ENCODE data around the gene EYA3.
"Not testable (repeated sequence)": the region's sequence is repeated elsewhere in the genome, so short reads cannot be mapped to it uniquely, and the experiment has no call there.

Gene EYA3

DNA sequence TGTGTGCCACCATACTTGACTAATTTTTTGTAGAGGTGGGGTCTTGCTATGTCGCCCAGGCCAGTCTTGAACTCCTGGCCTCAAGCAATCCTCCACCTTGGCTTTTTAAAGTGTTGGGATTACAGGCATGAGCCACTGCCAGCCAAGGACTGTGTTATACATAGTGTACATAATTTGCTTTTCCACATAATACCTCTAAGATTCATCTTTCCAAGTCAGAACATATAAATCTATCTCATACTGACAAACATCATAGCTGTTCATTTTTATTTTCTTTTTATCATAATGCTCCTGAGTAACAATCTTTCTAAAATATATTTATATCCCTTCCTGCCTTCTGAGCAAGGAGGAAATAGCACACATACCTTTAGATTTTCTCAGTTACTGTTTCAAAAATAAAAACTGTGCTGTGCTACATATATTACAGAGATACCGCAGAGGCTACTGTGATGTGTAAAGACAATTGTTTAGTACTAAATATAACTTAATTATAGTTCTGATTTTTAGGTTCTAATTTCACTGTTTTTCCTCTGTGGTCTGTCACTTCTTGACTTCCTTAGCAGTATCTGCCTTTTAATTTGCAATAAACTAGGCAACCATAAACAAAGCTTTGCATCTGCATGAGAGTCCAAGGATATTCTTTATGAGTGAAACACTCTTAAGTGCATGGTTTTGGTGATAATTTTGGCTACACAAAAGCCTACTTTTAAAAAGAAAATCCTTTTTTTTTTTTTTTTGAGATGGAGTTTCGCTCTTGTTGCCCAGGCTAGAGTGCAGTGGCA is 59.3 kb downstream of the EYA3 start:
- DNase-seq (ENCODE audit: low read depth in 1 of 2, low spot score in 1 of 2): no peak

DNA sequence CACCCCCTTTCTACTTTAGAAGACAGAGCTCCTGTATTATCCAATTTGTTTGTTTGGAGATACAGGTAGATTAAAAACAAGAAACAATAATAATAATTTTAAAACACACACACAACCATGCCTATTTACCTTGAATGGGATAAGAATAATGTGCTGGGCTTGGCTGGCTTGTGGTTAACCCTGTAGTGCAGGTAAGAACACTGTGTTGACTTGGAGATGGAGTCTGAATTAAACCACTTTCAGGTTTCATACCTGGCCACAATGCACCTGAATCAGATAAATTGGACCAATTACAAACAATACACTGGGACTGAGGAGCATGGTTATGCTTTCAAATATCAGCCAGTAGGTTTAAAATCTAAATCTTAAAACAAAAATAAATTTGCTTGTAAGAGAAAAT is 60.8 kb downstream of the EYA3 start:
- no peak for DNase-seq (ENCODE audit: low read depth in 1 of 2, low spot score in 1 of 2)

DNA sequence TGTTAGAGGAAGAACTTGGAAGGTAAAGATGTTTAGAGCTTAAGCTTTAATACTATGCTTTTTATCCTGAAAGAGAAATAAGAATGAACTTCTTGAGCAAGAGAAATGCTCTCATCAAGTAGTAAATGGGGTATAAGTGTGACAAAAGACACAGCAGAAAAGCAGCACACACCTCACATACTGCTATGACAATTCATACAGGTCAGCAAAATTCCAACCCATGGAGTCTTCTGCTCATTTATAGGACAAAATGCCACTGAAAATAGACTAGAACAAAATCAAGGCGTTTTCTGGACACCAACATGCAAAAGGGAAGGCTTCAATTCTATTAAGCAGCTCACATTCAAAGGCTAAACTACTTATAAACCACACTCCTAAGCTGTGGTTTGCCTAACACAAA is 61.2 kb downstream of the EYA3 start:
- no peak for DNase-seq (ENCODE audit: low read depth in 1 of 2, low spot score in 1 of 2)

DNA sequence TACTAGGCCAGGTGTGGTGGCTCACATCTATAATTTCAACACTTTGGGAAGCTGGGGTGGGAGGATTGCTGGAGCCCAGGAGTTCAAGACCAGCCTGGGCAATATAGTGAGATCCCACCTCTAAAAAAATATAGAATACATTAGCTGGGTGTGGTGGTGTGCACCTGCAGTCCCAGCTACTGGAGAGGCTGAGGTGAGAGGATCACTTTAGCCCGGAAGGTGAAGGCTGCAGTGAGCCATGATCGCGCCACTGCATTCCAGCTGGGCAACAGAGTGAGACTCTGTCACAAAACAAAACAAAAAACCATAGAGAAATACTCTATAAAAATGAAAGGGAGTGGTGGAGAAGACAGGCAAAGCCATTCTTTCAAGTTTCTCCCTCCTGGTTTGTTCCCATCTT is 62.1 kb downstream of the EYA3 start:
- no peak for DNase-seq (ENCODE audit: low read depth in 1 of 2, low spot score in 1 of 2)

DNA sequence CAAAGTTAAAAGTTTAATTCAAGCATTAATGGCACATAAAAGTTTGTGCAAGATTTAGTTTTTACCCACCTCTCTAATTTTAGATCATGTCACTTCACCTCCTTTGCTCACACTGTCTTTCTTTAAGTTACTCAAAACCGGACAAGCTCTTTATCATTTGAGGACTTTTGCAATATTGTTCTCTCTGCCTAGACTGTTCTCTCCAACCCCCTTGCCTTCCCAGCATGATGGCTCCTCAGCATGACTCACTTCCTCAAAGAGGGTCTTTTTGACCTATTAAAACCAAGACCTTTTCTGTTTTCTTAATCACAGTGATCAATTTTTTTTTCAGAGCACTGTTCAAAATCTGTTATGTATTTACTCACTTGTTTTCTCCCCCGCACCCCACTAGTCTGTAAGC is 67.3 kb downstream of the EYA3 start:
- DNase-seq (ENCODE audit: low read depth in 1 of 2, low spot score in 1 of 2): no peak

DNA sequence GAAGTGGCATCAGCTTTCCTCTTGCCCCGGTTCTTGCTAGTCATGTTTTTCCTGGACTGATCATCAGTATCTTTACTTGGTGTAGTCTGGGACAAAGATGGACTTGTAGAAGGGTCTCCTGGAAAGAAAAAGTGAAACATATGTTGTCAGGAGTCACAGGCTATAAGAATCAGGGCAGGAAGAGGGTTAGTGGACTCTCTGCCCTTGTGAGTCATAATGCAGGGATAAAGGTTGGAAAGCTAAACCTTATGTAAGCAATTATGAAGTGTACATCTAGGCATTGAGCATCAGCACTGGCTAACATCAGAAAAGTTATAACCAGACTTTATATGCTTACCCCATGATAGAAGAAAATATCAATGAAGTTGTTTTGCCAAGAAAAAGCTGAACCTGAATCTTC is 77.4 kb downstream of the EYA3 start:
- DNase-seq (ENCODE audit: low read depth in 1 of 2, low spot score in 1 of 2): no peak

DNA sequence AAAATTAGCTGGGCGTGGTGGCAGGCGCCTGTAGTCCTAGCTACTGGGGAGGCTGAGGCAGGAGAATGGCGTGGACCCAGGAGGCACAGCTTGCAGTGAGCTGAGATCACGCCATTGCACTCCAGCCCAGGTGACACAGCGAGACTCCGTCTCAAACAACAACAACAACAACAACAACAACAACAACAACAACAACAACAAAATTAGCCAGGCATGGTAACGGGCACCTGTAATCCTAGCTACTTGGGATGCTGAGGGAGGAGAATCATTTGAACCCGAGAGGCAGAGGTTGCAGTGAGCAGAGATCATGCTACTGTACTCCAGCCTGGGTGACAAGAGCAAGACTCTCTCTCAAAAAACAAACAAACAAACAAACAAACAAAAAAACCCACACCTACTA is 85.3 kb downstream of the EYA3 start:
- not testable (repeated sequence) for DNase-seq (ENCODE audit: low read depth in 1 of 2, low spot score in 1 of 2)

DNA sequence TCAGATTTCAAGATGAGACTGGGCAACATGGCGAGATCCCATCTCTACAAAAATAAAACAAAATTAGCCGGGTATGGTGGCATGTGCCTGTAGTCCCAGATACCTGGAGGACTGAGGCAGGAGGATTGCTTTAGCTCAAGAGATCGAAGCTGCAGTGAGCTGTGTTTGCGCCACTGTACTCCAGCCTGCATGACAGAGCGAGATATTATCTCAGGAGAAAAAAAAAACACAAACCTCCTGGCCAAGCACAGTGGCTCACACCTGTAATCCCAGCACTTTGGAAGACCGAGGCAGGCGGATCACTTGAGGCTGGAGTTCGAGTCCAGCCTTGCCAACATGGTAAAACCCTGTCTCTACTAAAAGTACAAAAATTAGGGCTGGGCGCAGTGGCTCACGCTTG is 85.8 kb downstream of the EYA3 start:
- no peak for DNase-seq (ENCODE audit: low read depth in 1 of 2, low spot score in 1 of 2)

DNA sequence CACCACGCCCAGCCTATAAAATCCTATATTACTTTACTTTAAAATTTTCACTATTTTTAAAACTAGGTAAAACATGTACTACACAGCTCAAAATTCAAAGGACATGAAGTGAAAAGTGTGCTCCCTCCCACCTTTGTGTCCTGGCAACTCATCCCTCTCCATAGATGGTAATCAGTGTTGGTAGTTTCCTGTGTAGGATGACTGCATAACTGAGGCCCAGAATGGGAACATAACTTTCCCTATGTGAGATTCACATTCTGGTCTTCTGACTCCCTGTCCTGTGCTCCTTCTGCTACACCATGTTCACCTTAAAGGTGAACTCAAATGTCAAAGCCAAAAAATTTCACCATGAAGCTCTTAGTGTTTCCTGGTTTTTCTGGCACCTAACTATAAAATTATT is 89.4 kb downstream of the EYA3 start:
- DNase-seq (ENCODE audit: low read depth in 1 of 2, low spot score in 1 of 2): no peak

DNA sequence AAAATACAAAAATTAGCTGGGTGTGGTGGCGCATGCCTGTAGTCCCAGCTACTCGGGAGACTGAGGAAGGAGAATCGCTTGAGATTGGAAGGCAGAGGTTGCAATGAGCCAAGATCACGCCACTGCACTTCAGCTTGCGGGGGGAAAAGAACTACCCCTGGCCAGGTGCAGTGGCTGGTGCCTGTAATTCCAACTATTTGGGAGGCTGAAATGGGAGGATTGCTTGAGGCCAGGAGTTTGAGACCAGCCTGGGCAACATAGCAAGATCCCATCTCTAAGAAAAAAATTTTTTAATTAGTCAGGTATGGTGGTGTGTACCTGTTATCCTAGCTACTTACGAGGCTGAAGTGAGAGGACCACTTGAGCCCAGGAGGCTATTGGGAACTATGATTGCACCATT is 93.9 kb downstream of the EYA3 start:
- DNase-seq (ENCODE audit: low read depth in 1 of 2, low spot score in 1 of 2): not testable (repeated sequence)

DNA sequence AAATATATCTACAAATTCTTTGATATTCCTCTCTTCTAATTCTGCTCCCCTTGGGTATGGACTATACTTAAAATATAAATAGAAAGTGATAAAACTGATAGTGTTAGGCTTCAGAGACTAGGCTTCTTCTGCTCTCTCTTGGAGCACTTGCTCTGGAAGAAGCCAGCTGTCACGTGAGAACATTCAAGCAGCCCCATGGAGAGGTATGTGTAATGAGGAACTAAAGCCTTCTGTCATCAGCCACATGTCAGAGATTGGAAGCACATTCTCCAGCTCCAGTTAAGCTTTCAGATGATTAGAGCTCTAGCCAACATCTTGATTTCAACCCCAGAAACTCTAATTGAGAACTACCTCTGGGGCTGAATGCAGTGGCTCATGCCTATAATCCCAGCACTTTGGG is 94.3 kb downstream of the EYA3 start:
- no peak for DNase-seq (ENCODE audit: low read depth in 1 of 2, low spot score in 1 of 2)

DNA sequence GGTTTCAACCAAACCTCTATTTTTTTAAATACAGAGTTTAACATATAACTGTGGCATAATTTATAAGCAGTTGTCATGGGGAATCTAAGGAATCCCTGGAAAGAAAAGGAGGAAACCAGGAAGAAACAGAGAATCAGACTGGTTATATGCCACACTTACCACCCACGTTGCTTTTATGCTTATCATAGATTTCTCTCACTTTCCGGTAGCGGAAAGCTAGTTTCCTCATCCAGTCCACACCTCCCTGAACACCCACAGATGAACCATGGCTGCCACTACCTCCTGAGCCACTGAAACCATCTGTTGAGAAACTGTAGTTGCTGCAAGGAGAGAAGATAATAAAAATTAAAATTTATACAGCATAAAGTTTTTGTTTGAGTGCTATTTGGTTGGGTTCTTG is 95.2 kb downstream of the EYA3 start:
- no peak for DNase-seq (ENCODE audit: low read depth in 1 of 2, low spot score in 1 of 2)

DNA sequence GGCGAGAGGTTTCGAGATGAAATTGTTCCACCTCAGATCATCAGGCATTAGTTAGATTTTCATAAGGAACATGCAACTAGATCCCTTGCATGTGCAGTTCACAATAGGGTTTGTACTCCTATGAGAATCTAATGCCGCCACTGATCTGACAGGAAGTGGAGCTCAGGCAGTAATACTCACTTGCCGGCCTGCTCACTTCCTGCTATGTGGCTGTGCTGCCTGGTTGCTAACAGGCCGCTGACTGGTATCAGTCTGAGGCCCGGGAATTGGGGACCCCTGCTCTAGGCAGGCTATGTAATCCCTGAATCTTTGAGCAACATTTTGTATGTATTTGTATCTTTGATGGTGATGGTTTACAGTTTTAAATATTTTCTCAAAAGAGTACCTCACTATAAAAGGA is 96.1 kb downstream of the EYA3 start:
- peak; percentile 3 to 16 for DNase-seq (ENCODE audit: low read depth in 1 of 2, low spot score in 1 of 2)

DNA sequence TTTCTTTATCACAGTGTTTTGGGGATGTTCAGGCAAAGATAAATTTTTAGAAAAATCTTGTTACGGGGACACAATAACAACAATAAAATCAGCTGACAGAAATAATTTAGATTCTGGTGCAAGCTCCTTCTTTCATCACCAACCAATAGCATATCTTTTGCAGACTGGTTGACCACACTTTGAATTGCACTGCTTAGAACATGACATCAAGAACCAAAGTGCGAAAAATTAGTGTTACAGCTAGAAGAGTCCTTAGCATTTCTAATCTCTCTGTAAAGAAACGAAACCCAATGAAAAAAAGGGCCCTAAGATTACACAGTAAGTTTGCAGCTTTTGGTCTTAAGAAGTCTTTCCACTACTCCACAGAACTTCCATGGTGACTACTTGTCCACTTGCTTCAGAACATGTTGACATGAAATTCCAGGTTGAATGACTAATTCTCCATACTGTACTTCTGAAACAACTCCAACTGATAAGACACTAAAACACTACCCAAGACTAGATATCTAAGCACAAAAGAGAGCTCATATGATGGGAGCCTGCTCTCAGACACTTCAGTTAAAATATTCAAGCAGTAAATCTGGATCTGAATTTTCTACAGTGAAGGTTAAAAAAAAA is 97.4 kb downstream of the EYA3 start:
- DNase-seq (ENCODE audit: low read depth in 1 of 2, low spot score in 1 of 2): no peak

DNA sequence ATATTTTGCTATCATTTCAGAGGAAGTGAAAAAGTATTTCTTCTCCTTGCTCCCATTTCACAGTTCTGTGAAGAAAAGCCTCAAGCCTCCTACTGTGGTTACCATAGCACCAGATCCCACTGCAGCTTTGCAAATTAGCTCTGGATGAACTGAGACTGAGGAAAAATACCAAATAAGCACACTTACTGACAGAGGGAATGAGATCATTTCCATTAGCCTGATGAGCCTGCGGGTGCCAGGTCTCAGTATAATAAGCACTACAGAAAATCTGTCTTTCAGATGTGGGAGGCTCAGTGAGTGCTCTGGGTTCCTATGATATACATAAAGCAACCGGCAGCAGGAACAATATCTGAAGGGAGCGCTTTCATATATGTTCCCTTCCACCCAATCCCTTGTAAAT is 107.3 kb downstream of the EYA3 start:
- no peak for DNase-seq (ENCODE audit: low read depth in 1 of 2, low spot score in 1 of 2)

DNA sequence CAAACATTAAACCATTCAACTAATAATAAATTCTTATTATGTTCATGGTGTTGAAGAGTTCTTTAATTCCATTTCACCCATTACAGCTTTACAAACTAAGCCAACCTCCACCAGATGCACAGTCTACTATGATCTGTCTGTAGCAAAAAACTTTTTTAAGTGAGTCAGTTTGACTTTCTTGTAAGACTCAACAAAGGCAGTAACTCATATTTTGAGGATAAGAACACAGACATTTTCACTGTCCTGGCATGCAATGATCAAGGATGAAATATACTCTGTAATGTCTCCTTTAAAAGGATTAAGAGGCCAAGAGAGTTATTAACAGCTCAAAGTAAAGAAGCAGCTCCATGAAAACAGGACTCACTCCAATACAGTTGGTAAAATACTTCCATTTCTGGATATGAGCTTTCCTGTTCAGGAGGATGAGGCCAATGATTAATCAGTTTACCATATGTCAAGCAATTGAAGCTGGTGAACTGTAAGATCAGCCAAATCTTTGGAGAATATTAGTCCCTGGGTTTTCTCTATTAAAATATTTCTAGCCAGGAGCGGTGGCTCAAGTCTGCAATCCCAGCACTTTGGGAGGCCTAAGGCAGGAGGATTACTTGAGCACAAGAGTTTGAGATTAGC is 108.1 kb downstream of the EYA3 start:
- no peak for DNase-seq (ENCODE audit: low read depth in 1 of 2, low spot score in 1 of 2)

DNA sequence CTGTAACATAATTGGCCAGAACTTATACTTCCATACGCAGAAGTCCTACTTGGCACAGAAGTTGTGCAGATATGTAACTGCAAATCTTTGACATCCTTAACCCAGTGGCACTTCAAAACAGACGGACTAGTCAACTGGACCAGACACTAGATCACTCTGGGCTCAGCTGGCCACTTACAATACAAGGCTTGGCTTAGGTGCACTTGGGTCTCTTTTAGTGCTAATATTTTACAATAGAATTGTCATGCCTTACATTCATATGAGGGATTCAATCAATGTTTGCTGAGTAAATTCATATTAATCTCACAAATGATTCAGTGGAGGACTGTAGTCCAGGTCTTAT is 108.6 kb downstream of the EYA3 start:
- no peak for DNase-seq (ENCODE audit: low read depth in 1 of 2, low spot score in 1 of 2)

DNA sequence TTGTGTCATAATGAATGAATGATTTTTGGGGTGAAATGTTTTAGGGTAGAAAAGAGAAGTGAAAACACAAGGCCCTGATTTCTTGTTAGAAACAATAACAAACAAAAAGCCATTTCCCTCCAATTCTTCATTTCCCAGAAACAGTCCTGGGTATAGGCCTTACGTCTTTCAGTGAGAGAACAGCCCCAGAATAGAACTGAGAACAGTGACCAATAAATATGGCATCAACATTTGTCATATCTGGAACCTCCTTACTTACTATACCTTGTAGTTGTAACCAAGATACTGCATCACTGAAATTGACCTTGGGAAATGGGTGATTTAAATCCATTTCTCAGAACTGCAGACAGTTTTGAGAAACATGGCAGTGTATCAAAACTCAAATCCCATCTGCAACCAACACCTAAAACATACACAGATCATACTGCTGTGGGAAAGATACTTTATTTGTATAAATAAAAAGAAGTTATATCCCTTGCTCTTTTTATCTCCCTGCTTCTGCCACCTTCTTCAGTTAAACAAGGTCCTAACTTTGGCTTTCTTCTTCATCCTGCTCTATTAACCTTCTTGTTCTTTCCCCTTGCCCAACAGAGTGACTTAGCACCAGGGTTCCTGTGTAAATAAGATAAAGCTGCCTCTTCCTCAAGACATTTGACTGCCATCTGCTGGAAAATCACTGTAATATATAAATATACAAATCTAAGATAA is 109.1 kb downstream of the EYA3 start:
- DNase-seq (ENCODE audit: low read depth in 1 of 2, low spot score in 1 of 2): no peak

DNA sequence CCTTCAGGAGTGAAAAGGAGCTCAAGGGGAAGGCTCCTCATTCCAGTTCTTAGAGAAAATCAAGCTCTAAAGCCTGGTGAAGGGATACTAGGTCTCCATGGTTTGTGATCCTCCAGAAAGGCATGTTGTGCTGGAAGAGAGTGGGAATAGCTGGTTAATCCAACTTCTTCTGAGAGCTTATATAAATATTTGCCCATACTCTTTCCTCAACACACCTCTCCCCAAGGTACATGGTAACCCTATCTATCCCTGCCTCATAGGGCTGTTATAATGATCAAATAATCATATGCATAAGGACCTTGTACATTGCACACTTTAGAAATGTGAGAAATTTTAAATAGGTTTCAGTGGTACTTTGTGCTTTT is 114.0 kb downstream of the EYA3 start:
- DNase-seq (ENCODE audit: low read depth in 1 of 2, low spot score in 1 of 2): no peak

DNA sequence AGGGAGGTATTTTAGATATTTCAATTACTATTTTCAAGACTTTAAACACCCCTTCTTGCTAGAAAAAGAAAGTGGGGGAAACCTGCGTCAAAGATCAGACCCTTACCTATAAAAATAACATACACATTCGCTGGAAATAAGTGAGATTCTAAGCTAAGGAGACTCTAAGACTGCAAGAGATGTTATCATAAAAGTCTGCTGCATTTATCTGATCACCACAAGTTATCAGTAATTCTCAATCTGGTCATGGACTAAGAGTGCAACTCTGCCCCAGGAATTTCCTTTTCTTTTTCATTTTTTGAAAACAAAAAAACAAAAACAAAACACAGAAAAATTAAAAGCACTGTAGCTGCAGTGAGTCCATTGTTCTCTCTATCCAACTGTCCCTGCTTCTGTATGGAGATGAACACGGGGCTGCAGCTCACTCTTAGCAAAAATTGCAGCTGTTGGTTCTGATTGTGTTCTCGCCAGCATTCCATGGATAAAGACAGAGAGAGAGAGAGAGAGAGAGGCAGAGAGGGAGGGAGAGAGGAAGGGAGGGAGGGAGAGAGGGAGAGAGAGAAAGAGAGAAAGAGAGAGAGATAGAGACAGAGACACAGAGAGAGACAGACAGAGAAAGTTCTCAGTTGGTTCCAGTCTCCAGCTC is 114.5 kb downstream of the EYA3 start:
- DNase-seq (ENCODE audit: low read depth in 1 of 2, low spot score in 1 of 2): no peak

DNA sequence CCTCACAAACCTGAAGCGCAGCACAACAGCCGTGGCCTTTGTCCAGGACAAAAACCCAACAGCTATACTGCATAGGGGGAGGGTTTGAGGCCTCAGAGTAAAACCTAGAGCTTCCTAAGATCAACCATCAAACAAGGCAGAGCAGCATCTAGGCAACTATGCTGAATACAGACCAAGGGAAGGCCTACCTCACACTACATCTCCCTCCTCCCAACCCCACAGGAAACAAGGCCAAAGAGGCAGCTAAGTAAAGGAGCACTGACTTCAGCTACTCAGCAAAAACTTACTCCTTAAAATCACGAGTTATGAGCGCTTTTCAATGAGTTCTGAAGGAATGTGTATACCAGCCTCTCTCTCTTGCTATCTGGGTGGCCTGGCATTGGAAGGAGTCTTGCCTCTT is 116.3 kb downstream of the EYA3 start:
- no peak for DNase-seq (ENCODE audit: low read depth in 1 of 2, low spot score in 1 of 2)

DNA sequence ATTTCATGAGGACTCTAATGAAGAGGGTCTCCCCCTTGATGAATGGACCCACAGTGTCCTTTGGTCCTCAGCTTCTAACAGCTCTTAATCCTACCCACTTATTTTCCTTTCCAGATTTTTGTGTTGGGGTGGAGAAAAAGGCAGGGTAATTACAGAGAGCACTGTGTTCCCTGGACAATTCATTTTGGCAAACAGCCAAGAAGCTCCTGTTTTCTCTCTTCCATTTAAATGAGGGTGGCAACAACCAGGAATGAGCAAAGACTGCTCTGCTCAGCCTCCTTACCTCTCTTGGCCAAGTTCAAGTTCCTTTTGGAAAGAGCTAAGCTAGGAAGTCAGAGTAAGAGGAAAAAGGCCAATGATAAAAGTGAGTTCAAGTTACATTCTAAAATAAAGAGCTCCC is 116.7 kb downstream of the EYA3 start:
- DNase-seq (ENCODE audit: low read depth in 1 of 2, low spot score in 1 of 2): no peak
